Nephron (organoid): ENCODE results near the gene LCN9.

Source experiments
- H3K27ac Mint-ChIP-seq, 3 experiments: 2 replicates each; pipeline ENCODE4 v1.8.0; 2020; ENCODE audit warnings: mixed read lengths in 3 of 3, mild to moderate bottlenecking in 2 of 3, moderate library complexity in 1 of 3
- H3K27me3 Mint-ChIP-seq: 2 replicates; pipeline ENCODE4 v1.8.0; 2021; ENCODE audit warnings: low read depth, mild to moderate bottlenecking, moderate library complexity, mixed read lengths
- H3K36me3 Mint-ChIP-seq: 2 replicates; pipeline ENCODE4 v1.8.0; 2020; ENCODE audit warnings: low read depth, mixed read lengths
- H3K4me1 Mint-ChIP-seq: 2 replicates; pipeline ENCODE4 v1.8.0; 2020; ENCODE audit warnings: mixed read lengths
- H3K4me3 Mint-ChIP-seq, 3 experiments: 2 replicates each; pipeline ENCODE4 v1.8.0; 2020; ENCODE audit warnings: mild to moderate bottlenecking in 3 of 3, mixed read lengths in 3 of 3, moderate library complexity in 2 of 3
- H3K9me3 Mint-ChIP-seq: 2 replicates; pipeline ENCODE4 v1.8.0; 2020; ENCODE audit warnings: mixed read lengths
- CTCF ChIP-seq, 3 experiments: fragments of 200-600 bp; sonication (generic); IDR thresholded peaks; one replicate each; pipeline ENCODE4 v1.5.0; 2021; ENCODE audit warnings: antibody characterized with exemption in 3 of 3; ENCODE audit not compliant: unreplicated experiment in 3 of 3

The LCN9 gene

GRCh38 chr9:135641047-135641446 lies 22.1 kb upstream of the LCN9 start:
- no peak for TF ChIP-seq CTCF (IDR thresholded peaks at IDR 0.05; ENCODE audit: unreplicated experiment in 3 of 3)
- Mint-ChIP-seq H3K36me3 (no peaks in the 10 kb centered on the region), H3K27ac (no peak overlapping the region), H3K9me3 (peaks cover 33% of the 10 kb centered on the region), H3K27me3 (peaks cover 35% of the 10 kb centered on the region), H3K4me1 (no peaks in the 10 kb centered on the region), H3K4me3 (no peak overlapping the region)

GRCh38 chr9:135641745-135642144 lies 21.4 kb upstream of the LCN9 start:
- Mint-ChIP-seq H3K27ac (no peak overlapping the region), H3K4me3 (no peak overlapping the region), H3K36me3 (no peaks in the 10 kb centered on the region), H3K9me3 (peaks cover 30% of the 10 kb centered on the region), H3K4me1 (no peaks in the 10 kb centered on the region), H3K27me3 (peaks cover 29% of the 10 kb centered on the region)
- no peak for TF ChIP-seq CTCF (IDR thresholded peaks at IDR 0.05; ENCODE audit: unreplicated experiment in 3 of 3)

- H3K4me1 Mint-ChIP-seq: no peaks in the 10 kb centered on the region
- H3K27ac Mint-ChIP-seq: peak overlapping the region; percentile 14 to 85 (median 28)
- H3K36me3 Mint-ChIP-seq: no peaks in the 10 kb centered on the region
- peak overlapping the region; percentile 19 to 28 (median 28) for H3K4me3 Mint-ChIP-seq
- peaks cover 15% of the 10 kb centered on the region for H3K27me3 Mint-ChIP-seq
- no peak for TF ChIP-seq CTCF (IDR thresholded peaks at IDR 0.05; ENCODE audit: unreplicated experiment in 3 of 3)
- H3K9me3 Mint-ChIP-seq: peaks cover 39% of the 10 kb centered on the region
These were observed 18.4 kb upstream of the LCN9 start for GRCh38 chr9:135644631-135645218.

- peak overlapping the region in 2 of 3 experiments; percentile 72 to 77 for H3K27ac Mint-ChIP-seq
- H3K9me3 Mint-ChIP-seq: peaks cover 61% of the 10 kb centered on the region
- H3K36me3 Mint-ChIP-seq: peaks cover 5% of the 10 kb centered on the region
- H3K4me3 Mint-ChIP-seq: peak overlapping the region; percentile 21 to 53 (median 50)
- no peaks in the 10 kb centered on the region for H3K4me1 Mint-ChIP-seq
- peaks cover 5% of the 10 kb centered on the region for H3K27me3 Mint-ChIP-seq
- no peak for TF ChIP-seq CTCF (IDR thresholded peaks at IDR 0.05; ENCODE audit: unreplicated experiment in 3 of 3)
These were observed 15.2 kb upstream of the LCN9 start for GRCh38 chr9:135647884-135648283.

GRCh38 chr9:135648494-135649410 lies 14.4 kb upstream of the LCN9 start:
- peaks cover 5% of the 10 kb centered on the region for H3K36me3 Mint-ChIP-seq
- TF ChIP-seq CTCF (IDR thresholded peaks at IDR 0.05; ENCODE audit: unreplicated experiment in 3 of 3): no peak
- no peak overlapping the region for H3K4me3 Mint-ChIP-seq
- H3K9me3 Mint-ChIP-seq: peaks cover 56% of the 10 kb centered on the region
- no peaks in the 10 kb centered on the region for H3K4me1 Mint-ChIP-seq
- H3K27ac Mint-ChIP-seq: no peak overlapping the region
- H3K27me3 Mint-ChIP-seq: peaks cover 5% of the 10 kb centered on the region
